BJ (cell line): Measurements from ENCODE around the gene PRDM8. TPM values are rescaled to one million over a fixed set of nuclear protein-coding genes. Genes with fewer than 3 reads are reported as not detected.

Experiments
- CTCF ChIA-PET: fragments of 350-600 bp; formaldehyde crosslinking; extraction: SDS; loops from one replicate; lab custom pipeline; 2021; ENCODE audit warnings: antibody characterized with exemption, inconsistent platforms; lab: Yijun Ruan, JAX
- POLR2A ChIA-PET: fragments of 300-600 bp; sonication (Branson Sonifier 250); formaldehyde crosslinking; extraction: SDS; loops from one replicate; lab custom pipeline; 2021; ENCODE audit warnings: antibody characterized with exemption; lab: Charles Lee
- DNase-seq: peaks from one replicate; pipeline ENCODE4 v3.0.0-alpha.2; 2011; ENCODE audit warnings: low read depth
- H3K27me3 ChIP-seq: 2 replicates; pipeline ENCODE4 v1.6.0; 2011; ENCODE audit warnings: low read length; ENCODE audit not compliant: control insufficient read depth, insufficient read depth
- H3K36me3 ChIP-seq: 2 replicates; pipeline ENCODE4 v1.5.1; 2011; ENCODE audit warnings: low read length; ENCODE audit not compliant: control insufficient read depth, insufficient read depth
- H3K4me3 ChIP-seq: 2 replicates; pipeline ENCODE4 v1.5.1; 2011; ENCODE audit warnings: low read depth, mild to moderate bottlenecking, control low read depth, low read length
- polyA plus RNA-seq: library from polyadenylated mRNA; depleted of rRNA; stranded (reverse); fragments of >200 nt; gene quantifications from 2 replicates; pipeline ENCODE4 v1.2.3, GENCODE V29; 2011
- TF ChIP-seq, protein P1 (sequence below): IDR thresholded peaks from 2 replicates; pipeline ENCODE4 v1.5.1; 2011; ENCODE audit warnings: low read depth, mild to moderate bottlenecking, control low read depth, inconsistent platforms, low read length, moderate library complexity; ENCODE audit not compliant: insufficient read depth

Gene PRDM8
- polyA plus RNA-seq, 1 experiment: 2.7 TPM

DNA sequence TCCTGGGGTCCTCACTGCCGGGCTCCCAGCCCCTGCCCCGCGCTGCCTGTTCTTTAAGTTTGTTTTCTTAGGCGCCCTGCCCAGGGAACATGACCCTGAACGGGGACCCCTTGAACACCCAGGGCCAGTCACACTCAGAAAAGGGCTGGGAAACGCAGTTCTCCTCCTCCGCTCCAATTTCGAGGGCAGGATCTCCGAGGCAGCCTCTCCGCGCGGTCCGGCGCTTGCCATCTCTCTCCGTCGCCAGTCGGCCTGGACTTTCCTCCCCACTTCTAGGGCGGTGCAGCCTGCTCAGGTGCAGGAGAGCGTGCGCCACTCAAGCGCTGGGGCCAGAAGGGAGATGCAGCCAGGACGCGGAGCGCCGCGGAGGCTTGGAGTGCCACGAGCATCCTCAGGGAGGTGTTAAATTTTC is 9.9 kb downstream of the PRDM8 start:
- ChIA-PET CTCF (interaction anchor here (1.4 kb wide), 1 partner anchor 14 kb away, joined by 7 read pairs; no protein-coding TSS in a partner anchor), POLR2A (no interaction called here)
- Histone ChIP-seq H3K36me3 (no peaks in the 10 kb centered on the region), H3K27me3 (no peaks in the 10 kb centered on the region), H3K4me3 (no peak overlapping the region)
- TF ChIP-seq, protein P1, sequence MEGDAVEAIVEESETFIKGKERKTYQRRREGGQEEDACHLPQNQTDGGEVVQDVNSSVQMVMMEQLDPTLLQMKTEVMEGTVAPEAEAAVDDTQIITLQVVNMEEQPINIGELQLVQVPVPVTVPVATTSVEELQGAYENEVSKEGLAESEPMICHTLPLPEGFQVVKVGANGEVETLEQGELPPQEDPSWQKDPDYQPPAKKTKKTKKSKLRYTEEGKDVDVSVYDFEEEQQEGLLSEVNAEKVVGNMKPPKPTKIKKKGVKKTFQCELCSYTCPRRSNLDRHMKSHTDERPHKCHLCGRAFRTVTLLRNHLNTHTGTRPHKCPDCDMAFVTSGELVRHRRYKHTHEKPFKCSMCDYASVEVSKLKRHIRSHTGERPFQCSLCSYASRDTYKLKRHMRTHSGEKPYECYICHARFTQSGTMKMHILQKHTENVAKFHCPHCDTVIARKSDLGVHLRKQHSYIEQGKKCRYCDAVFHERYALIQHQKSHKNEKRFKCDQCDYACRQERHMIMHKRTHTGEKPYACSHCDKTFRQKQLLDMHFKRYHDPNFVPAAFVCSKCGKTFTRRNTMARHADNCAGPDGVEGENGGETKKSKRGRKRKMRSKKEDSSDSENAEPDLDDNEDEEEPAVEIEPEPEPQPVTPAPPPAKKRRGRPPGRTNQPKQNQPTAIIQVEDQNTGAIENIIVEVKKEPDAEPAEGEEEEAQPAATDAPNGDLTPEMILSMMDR: no peak
- DNase-seq: no peak

DNA sequence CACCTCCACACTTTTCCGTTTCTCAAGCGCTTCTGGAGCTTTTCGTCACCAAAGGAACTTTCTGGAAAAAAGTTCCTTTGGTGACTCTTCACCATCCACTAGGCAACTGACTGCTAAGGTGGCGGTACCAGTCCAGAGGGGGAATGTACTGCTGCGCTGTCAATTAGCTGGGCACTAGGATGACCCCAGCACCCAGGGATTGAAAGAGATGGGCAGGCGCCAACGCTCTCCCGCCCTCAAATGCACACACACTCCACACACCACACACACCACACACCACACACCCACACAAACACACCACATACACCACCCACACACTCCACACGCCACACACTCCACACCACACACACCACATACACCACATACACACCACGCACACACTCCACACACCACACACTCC is 10.4 kb downstream of the PRDM8 start:
- POLR2A ChIA-PET: no interaction called here
- Histone ChIP-seq H3K4me3 (no peak overlapping the region), H3K36me3 (no peaks in the 10 kb centered on the region), H3K27me3 (no peaks in the 10 kb centered on the region)
- TF ChIP-seq, protein P1: no peak
- no peak for DNase-seq
- CTCF ChIA-PET: interaction anchor here (1.4 kb wide), 1 partner anchor 13 kb away, joined by 7 read pairs; no protein-coding TSS in a partner anchor

DNA sequence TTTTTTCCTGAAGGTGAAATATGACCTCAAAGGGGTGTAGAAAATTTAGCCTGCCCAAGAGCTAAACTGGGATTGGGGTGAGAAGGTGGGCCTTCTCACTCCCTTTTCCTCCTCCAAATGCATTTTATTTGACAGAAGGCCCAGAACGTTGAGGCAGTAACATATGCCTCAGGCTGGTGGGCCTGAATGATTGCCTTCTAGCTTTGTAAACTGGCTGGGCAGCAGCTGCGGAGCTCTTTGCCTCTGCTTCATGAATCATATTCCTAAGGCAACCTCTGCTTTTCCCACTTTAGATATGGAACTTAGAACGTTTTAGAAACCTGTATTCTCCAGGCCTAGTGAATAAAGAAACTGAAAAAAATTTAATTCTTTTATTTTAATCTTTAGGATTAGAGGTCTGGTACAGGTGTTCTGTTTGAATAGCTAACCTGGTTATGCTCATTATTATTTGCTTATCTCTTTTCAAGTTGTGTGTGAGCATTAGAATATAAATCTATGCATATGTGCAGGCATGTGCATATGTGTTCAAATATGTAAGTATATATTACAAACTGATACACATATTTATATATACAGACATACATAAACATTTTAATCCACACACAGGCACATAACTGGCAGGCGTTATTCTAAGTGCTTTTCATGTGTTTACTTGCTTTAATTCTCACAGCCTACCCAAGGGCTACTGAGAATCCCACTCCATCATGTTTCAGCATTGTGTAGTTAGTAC is 11.5 kb downstream of the PRDM8 start:
- no peak overlapping the region for H3K4me3 ChIP-seq
- TF ChIP-seq, protein P1: no peak
- no peak for DNase-seq
- POLR2A ChIA-PET: no interaction called here
- no peaks in the 10 kb centered on the region for H3K36me3 ChIP-seq
- no peaks in the 10 kb centered on the region for H3K27me3 ChIP-seq
- CTCF ChIA-PET: interaction anchor here (1.4 kb wide), 1 partner anchor 286 kb away, joined by 3 read pairs; no protein-coding TSS in a partner anchor

DNA sequence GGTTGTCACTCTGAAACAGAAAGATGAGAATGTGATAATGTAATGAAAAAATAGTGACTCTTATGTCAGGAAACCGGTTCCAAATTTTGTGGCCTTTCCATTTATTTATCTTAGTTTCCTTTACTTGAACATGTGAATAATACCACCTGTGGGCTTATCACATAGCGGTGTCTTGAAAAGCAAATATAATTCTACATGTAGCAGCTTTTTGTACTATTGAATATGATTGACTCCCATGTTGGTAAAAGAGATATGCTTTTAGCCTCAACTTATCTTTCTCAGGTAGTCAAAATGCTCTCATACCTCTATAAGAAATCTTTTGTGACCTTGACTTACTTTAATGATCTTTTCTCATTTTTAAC is 12.0 kb downstream of the PRDM8 start:
- CTCF ChIA-PET: interaction anchor here (0.6 to 1.4 kb wide), 3 partner anchors 11 to 292 kb away, joined by 3 to 4 read pairs (median 3); no protein-coding TSS in a partner anchor
- Histone ChIP-seq H3K27me3 (no peaks in the 10 kb centered on the region), H3K4me3 (no peak overlapping the region), H3K36me3 (no peaks in the 10 kb centered on the region)
- DNase-seq: no peak
- POLR2A ChIA-PET: no interaction called here
- TF ChIP-seq, protein P1: no peak

DNA sequence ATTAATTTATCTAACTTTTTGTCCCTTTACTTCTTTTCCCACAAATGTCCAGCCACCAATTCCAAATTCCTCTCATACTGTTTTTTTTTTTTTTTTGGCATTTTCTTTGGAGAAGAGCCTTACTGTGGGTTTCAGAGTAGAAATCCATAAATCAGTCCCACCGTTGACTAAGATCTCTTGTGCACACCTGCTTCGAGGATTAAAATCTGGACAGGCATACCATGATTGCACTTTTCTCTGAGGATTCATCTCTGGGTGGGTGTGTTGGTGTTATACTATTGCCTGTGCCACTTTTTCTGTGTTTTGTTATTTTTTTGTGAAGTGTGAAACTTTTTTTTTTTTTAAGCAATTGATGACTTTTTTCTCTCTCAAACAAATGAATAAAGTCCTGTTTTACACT is 13.2 kb downstream of the PRDM8 start:
- DNase-seq: no peak
- ChIA-PET CTCF (interaction anchor here (0.7 to 2.4 kb wide), 3 partner anchors 8 to 293 kb away, joined by 4 to 14 read pairs (median 4); no protein-coding TSS in a partner anchor), POLR2A (no interaction called here)
- Histone ChIP-seq H3K4me3 (no peak overlapping the region), H3K36me3 (no peaks in the 10 kb centered on the region), H3K27me3 (no peaks in the 10 kb centered on the region)
- TF ChIP-seq, protein P1: no peak
